Measurements from ENCODE around the gene ANP32E.

DNA sequence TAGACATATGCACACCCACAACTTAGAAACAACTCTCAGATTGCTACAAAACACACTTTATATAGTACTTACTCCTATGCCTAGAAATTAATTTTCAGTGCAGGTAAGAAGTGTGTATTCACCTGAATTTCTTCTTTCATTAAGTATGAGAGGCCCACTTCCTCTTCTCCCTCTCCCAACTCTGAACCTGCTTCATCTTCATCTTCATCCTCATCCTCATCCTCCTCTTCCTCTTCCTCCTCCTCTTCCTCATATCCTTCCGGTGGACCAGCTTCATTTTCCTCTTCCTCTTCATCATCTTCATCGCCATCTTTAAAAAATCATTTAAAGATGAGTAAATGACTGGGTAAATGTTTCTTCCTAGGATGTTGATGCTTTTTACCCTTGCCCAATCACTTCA lies 9.4 kb downstream of the ANP32E start:
- TF ChIP-seq, protein P1, sequence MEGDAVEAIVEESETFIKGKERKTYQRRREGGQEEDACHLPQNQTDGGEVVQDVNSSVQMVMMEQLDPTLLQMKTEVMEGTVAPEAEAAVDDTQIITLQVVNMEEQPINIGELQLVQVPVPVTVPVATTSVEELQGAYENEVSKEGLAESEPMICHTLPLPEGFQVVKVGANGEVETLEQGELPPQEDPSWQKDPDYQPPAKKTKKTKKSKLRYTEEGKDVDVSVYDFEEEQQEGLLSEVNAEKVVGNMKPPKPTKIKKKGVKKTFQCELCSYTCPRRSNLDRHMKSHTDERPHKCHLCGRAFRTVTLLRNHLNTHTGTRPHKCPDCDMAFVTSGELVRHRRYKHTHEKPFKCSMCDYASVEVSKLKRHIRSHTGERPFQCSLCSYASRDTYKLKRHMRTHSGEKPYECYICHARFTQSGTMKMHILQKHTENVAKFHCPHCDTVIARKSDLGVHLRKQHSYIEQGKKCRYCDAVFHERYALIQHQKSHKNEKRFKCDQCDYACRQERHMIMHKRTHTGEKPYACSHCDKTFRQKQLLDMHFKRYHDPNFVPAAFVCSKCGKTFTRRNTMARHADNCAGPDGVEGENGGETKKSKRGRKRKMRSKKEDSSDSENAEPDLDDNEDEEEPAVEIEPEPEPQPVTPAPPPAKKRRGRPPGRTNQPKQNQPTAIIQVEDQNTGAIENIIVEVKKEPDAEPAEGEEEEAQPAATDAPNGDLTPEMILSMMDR (IDR thresholded peaks at IDR 0.05): no peak
- no peak for TF ChIP-seq POLR2A (IDR thresholded peaks at IDR 0.05)

Data from lower leg skin (tissue), 3 donors.